ENCODE results near the gene NACC2. TPM values are rescaled to one million over a fixed set of nuclear protein-coding genes. Genes with fewer than 3 reads are reported as not detected.
"Not testable (repeated sequence)": the region's sequence is repeated elsewhere in the genome, so short reads cannot be mapped to it uniquely, and the experiment has no call there.

NACC2 gene
- total RNA-seq, 4 donors from 2014 or later = 22.2 to 64.3 (median 26.5) TPM

DNA sequence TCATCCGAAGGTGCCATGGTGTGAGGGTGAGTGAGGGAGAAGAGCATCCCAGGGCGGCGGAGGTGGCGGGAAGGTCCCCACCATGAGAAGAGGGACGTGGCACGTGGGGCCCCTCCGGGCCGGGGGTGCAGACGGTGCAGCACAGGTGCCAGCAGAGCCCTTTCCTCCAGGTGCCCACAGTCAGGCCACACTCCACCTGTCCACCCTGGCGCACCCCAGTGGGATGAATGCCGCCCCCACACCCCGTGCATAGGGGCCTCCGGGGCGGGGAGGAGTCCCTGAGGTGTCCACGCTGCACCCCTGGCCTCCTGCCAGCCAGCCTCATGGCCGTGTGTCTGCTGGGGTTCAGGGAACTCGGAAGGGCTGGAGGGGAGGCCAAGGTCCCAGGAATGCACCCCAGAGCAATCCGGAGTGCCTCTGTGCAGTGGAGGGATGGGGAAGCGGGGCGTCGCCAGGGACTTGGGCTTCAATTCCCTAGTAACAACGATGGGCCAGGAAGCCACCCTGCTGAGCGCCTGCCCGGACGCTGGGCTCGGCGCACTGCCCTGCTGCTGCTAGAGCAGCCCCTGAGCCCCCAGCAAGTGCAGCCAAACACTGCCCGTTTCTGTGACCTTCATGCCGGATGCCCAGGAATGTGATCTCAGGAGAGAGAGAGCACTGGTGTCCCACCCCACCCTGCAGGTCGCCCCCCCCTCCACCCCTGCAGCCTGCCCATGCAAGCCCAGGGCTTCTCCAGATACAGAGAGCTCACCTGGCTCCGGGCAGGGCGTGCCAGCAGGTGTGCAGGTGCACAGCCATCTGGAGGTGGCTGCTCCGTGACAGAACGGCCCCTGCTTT lies 8.8 kb upstream of the NACC2 start:
- intact Hi-C loops (cut with DNase I; ENCODE audit: low total_unique reads) (no loop called here), in situ Hi-C loops (cut with MboI; ENCODE audit: low pct_ligation_motif_present in 1 of 4, low pct_unique_long_range_greater_than_20kb in 1 of 4, low sequenced_read_pairs in 3 of 4) (loop anchor here in 1 of 4 donors (25.0 kb wide), 1 partner anchor 242 kb away; no protein-coding TSS in a partner anchor)
- H3K27me3 ChIP-seq = peaks cover 13% of the 10 kb centered on the region
- H3K9me3 ChIP-seq = no peaks in the 10 kb centered on the region
- no peak overlapping the region for H3K27ac ChIP-seq
- TF ChIP-seq EP300 (IDR thresholded peaks at IDR 0.05; ENCODE audit: low read depth) (no peak), POLR2AphosphoS5 (IDR thresholded peaks at IDR 0.05) (peak in 2 of 3 donors; percentile 62 to 67)
- DNase-seq = peak; percentile 51
- 50% methylated on average over 26 of the region's 34 CpGs; no CpG with 5 or more reads in 1 of the 2 donors for WGBS, 2 donors (ENCODE audit: low coverage in 1 of 2)
- no peaks in the 10 kb centered on the region for H3K36me3 ChIP-seq
- H3K4me1 ChIP-seq = peaks cover 15 to 60% (median 44%) of the 10 kb centered on the region in 4 donors
- H3K4me3 ChIP-seq = no peak overlapping the region

DNA sequence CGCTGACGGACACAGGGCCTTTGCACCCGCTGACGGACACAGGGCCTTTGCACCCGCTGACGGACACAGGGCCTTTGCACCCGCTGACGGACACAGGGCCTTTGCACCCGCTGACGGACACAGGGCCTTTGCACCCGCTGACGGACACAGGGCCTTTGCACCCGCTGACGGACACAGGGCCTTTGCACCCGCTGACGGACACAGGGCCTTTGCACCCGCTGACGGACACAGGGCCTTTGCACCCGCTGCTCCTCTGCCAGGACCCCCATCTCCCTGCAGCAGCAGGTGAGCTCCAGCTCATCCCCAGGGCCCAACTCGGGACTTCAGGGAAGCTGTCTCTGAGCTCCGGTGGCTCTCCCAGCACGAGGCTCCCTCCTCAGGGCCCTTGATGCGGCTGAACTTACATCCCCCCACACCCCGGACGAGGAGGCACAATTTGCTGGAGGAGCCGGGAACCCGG lies 6.6 kb upstream of the NACC2 start:
- DNase-seq; H3K4me3 ChIP-seq; H3K27ac ChIP-seq; intact Hi-C loops (cut with DNase I; ENCODE audit: low total_unique reads); H3K9me3 ChIP-seq; H3K36me3 ChIP-seq: not testable (repeated sequence)
- in situ Hi-C loops (cut with MboI; ENCODE audit: low pct_ligation_motif_present in 1 of 4, low pct_unique_long_range_greater_than_20kb in 1 of 4, low sequenced_read_pairs in 3 of 4) = loop anchor here in 1 of 4 donors (25.0 kb wide), 1 partner anchor 239 kb away; no protein-coding TSS in a partner anchor
- peaks cover 18% of the 10 kb centered on the region for H3K27me3 ChIP-seq
- peaks cover under 1 to 41% (median 23%) of the 10 kb centered on the region in 4 donors for H3K4me1 ChIP-seq
- WGBS, 2 donors (ENCODE audit: low coverage in 1 of 2) = 93% methylated on average over 9 of the region's 27 CpGs; no CpG with 5 or more reads in 1 of the 2 donors

DNA sequence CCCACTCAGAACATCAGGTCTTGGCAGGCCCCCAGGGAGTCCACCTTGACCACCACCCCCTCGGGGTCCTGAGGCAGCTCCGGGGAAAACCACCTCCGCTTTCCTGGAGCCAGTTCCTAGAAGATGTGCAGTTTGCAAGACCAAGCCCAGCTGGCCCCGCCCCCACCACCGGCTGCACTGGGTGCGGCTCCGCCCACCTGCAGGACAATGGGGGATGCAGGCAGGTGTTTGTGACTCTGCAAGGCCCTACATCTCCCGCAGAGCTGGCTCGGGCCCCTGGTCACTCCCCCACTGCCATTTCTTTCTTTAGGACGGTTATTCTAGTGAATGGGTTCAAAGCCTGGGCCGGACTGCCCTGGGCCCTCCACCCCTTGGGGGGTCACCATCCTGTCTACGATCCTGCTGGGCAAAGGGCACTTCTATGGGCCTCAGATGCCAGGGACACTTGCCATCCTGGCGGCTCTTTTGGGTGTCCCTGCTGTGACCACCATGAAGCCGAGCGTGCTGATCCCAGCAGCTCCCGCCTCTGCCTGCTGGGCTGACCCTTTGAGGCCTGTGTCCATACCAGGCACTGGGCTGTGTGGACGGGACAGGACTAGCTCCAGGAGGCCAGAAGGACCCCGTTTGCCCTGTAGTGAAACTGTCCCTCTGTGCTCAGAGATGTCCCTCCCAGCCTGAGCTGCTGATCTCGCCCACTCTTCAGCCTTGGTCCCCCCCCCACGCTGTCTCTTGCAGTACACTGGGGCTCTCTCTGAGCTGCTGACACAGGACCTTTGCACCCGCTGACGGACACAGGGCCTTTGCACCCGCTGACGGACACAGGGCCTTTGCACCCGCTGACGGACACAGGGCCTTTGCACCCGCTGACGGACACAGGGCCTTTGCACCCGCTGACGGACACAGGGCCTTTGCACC lies 5.9 kb upstream of the NACC2 start:
- no peak for TF ChIP-seq POLR2AphosphoS5 (IDR thresholded peaks at IDR 0.05)
- TF ChIP-seq EP300 (IDR thresholded peaks at IDR 0.05; ENCODE audit: low read depth) = no peak
- TF ChIP-seq POLR2A (IDR thresholded peaks at IDR 0.05) = no peak
- TF ChIP-seq, protein P1, sequence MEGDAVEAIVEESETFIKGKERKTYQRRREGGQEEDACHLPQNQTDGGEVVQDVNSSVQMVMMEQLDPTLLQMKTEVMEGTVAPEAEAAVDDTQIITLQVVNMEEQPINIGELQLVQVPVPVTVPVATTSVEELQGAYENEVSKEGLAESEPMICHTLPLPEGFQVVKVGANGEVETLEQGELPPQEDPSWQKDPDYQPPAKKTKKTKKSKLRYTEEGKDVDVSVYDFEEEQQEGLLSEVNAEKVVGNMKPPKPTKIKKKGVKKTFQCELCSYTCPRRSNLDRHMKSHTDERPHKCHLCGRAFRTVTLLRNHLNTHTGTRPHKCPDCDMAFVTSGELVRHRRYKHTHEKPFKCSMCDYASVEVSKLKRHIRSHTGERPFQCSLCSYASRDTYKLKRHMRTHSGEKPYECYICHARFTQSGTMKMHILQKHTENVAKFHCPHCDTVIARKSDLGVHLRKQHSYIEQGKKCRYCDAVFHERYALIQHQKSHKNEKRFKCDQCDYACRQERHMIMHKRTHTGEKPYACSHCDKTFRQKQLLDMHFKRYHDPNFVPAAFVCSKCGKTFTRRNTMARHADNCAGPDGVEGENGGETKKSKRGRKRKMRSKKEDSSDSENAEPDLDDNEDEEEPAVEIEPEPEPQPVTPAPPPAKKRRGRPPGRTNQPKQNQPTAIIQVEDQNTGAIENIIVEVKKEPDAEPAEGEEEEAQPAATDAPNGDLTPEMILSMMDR (IDR thresholded peaks at IDR 0.05) = no peak
- Histone ChIP-seq H3K27me3 (peaks cover 18% of the 10 kb centered on the region), H3K9me3 (no peaks in the 10 kb centered on the region), H3K4me1 (peaks cover 7 to 42% (median 24%) of the 10 kb centered on the region in 4 donors), H3K27ac (no peak overlapping the region), H3K36me3 (no peaks in the 10 kb centered on the region), H3K4me3 (no peak overlapping the region)
- in situ Hi-C loops (cut with MboI; ENCODE audit: low pct_ligation_motif_present in 1 of 4, low pct_unique_long_range_greater_than_20kb in 1 of 4, low sequenced_read_pairs in 3 of 4) (loop anchor here in 1 of 4 donors (25.0 kb wide), 1 partner anchor 239 kb away; no protein-coding TSS in a partner anchor), intact Hi-C loops (cut with DNase I; ENCODE audit: low total_unique reads) (no loop called here)
- WGBS, 2 donors (ENCODE audit: low coverage in 1 of 2) = 69% methylated on average over 25 of the region's 30 CpGs; no CpG with 5 or more reads in 1 of the 2 donors
- no peak for DNase-seq

DNA sequence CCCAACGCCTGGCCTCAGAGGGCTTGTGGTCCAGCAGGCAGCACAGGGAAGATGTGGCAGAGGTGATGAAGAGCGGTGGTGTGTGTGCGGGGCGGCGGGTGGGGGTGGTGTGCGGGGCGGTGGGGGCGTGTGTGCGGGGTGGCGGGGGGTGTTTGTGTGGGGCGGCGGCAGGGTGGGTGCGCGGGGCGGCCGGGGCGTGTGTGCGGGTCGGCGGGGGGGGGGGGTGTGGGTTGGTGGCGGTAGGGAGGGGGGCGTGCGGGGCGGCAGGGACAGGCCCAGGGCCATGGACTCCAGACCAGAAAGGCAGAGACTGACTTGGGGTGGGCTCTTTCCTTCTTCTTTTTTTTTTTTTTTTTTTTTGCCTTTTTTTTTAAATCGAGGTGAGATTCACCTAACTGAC lies 4.5 kb upstream of the NACC2 start:
- H3K27me3 ChIP-seq = peaks cover 18% of the 10 kb centered on the region
- peaks cover 7 to 32% (median 19%) of the 10 kb centered on the region in 4 donors for H3K4me1 ChIP-seq
- 47% methylated on average over 6 of the region's 25 CpGs; no CpG with 5 or more reads in 1 of the 2 donors for WGBS, 2 donors (ENCODE audit: low coverage in 1 of 2)
- H3K36me3 ChIP-seq = no peaks in the 10 kb centered on the region
- in situ Hi-C loops (cut with MboI; ENCODE audit: low pct_ligation_motif_present in 1 of 4, low pct_unique_long_range_greater_than_20kb in 1 of 4, low sequenced_read_pairs in 3 of 4) = no loop called here
- no peak for DNase-seq
- H3K4me3 ChIP-seq = no peak overlapping the region
- TF ChIP-seq POLR2AphosphoS5 (IDR thresholded peaks at IDR 0.05) (no peak), POLR2A (IDR thresholded peaks at IDR 0.05) (no peak), EP300 (IDR thresholded peaks at IDR 0.05; ENCODE audit: low read depth) (no peak)
- TF ChIP-seq, protein P1 (IDR thresholded peaks at IDR 0.05) = no peak
- intact Hi-C loops (cut with DNase I; ENCODE audit: low total_unique reads) = loop anchor here (2.0 kb wide), 1 partner anchor 55 kb away; no protein-coding TSS in a partner anchor
- H3K9me3 ChIP-seq = no peaks in the 10 kb centered on the region
- H3K27ac ChIP-seq = no peak overlapping the region
